Testis (tissue), 2 donors: ENCODE measurements around the gene PRSS16.

Experiments
- POLR2A ChIP-seq: fragments of 450-650 bp; IDR thresholded peaks from one replicate; pipeline ENCODE4 v1.6.1; 2017; ENCODE audit warnings: antibody characterized with exemption, mild to moderate bottlenecking, moderate library complexity
- TF ChIP-seq, protein P1 (sequence below), 3 experiments: fragments of 450-650 bp in 2 of 3; fragments of 200-600 bp in 1 of 3; sonication (generic) in 1 of 3; IDR thresholded peaks; one replicate each; pipeline ENCODE4 v1.5.1; 2016 to 2019; ENCODE audit warnings: antibody characterized with exemption in 3 of 3, mild to moderate bottlenecking in 2 of 3, moderate library complexity in 1 of 3

DNA sequence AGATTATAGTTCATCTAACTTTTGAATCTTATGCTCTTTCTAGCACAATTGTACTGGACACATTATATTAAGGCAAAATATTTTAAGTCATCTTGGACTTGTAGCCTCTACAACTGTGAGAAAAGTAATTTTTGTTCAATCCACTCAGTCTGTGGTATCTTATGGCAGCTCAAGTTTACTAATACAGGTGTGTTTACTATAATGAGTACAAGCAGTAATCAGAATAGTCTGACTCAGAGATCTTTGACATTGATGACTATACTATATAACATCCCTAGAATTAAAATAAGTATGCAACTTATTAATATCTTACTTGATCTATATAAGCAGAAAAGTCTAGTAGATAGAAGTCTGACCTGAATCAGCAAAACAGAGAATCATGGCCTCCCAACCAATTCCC is 40.7 kb upstream of the PRSS16 start:
- TF ChIP-seq, protein P1, sequence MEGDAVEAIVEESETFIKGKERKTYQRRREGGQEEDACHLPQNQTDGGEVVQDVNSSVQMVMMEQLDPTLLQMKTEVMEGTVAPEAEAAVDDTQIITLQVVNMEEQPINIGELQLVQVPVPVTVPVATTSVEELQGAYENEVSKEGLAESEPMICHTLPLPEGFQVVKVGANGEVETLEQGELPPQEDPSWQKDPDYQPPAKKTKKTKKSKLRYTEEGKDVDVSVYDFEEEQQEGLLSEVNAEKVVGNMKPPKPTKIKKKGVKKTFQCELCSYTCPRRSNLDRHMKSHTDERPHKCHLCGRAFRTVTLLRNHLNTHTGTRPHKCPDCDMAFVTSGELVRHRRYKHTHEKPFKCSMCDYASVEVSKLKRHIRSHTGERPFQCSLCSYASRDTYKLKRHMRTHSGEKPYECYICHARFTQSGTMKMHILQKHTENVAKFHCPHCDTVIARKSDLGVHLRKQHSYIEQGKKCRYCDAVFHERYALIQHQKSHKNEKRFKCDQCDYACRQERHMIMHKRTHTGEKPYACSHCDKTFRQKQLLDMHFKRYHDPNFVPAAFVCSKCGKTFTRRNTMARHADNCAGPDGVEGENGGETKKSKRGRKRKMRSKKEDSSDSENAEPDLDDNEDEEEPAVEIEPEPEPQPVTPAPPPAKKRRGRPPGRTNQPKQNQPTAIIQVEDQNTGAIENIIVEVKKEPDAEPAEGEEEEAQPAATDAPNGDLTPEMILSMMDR (IDR thresholded peaks at IDR 0.05): no peak
- no peak for TF ChIP-seq POLR2A
